DMS114 treated with DMSO at 0.1 percent for 48 hours (cell line): ENCODE measurements around the gene KRT79.

Experiments
- DNase-seq: peaks from one replicate; lab custom pipeline; 2025; ENCODE audit not compliant: unreplicated experiment; lab: John Stamatoyannopoulos, UW

KRT79 gene

GRCh38 chr12:52835271-52836041 is 1.3 kb upstream of the KRT79 start:
- DNase-seq = no peak

GRCh38 chr12:52834727-52835001 is 553 bp upstream of the KRT79 start:
- DNase-seq = no peak

- DNase-seq = no peak
Observed at GRCh38 chr12:52832985-52833905, 866 bp downstream of the KRT79 start.

- DNase-seq = no peak
Observed at GRCh38 chr12:52832451-52832850, 1.7 kb downstream of the KRT79 start.

GRCh38 chr12:52831251-52831650 is 2.9 kb downstream of the KRT79 start:
- no peak for DNase-seq

GRCh38 chr12:52829986-52830770 is 3.9 kb downstream of the KRT79 start:
- no peak for DNase-seq

- DNase-seq = no peak
Observed at GRCh38 chr12:52828591-52829021, 5.5 kb downstream of the KRT79 start.

- no peak for DNase-seq
Observed at GRCh38 chr12:52828156-52828555, 6.0 kb downstream of the KRT79 start.

- no peak for DNase-seq
Observed at GRCh38 chr12:52827499-52828090, 6.5 kb downstream of the KRT79 start.

- no peak for DNase-seq
Observed at GRCh38 chr12:52826611-52827498, 7.3 kb downstream of the KRT79 start.

GRCh38 chr12:52825961-52826360 is 8.2 kb downstream of the KRT79 start:
- DNase-seq = no peak

GRCh38 chr12:52824741-52825410 is 9.2 kb downstream of the KRT79 start:
- no peak for DNase-seq

GRCh38 chr12:52823761-52824450 is 10.2 kb downstream of the KRT79 start:
- no peak for DNase-seq

GRCh38 chr12:52822771-52823510 is 11.2 kb downstream of the KRT79 start:
- no peak for DNase-seq

GRCh38 chr12:52821826-52822660 is 12.1 kb downstream of the KRT79 start:
- no peak for DNase-seq

- DNase-seq = no peak
Observed at GRCh38 chr12:52821071-52821730, 12.9 kb downstream of the KRT79 start.

GRCh38 chr12:52820521-52820920 is 13.6 kb downstream of the KRT79 start:
- DNase-seq = no peak
